Astrocyte of the cerebellum (primary cell): ENCODE results near the gene ST3GAL4.
A peak's percentile ranks its signal among the peaks of the same experiment; 100 is the strongest.
"Not testable (repeated sequence)": the region's sequence is repeated elsewhere in the genome, so short reads cannot be mapped to it uniquely, and the experiment has no call there.

Experiments
- DNase-seq: peaks from one replicate; pipeline ENCODE4 v3.0.0-alpha.2; 2011; ENCODE audit warnings: low read depth
- H3K4me3 ChIP-seq: 2 replicates; pipeline ENCODE4 v1.5.1; 2011; ENCODE audit warnings: mild to moderate bottlenecking, low read depth, low read length, moderate library complexity
- in situ Hi-C: cut with HindIII; loops from 2 replicates; pipeline ENCODE4 v1.10.0; 2017; ENCODE audit warnings: low sequenced_read_pairs
- TF ChIP-seq, protein P1 (sequence below): IDR thresholded peaks from 2 replicates; pipeline ENCODE4 v1.5.1; 2012; ENCODE audit warnings: low read length, low read depth, moderate library complexity, mild to moderate bottlenecking; ENCODE audit errors: missing control alignments

ST3GAL4 gene

DNA sequence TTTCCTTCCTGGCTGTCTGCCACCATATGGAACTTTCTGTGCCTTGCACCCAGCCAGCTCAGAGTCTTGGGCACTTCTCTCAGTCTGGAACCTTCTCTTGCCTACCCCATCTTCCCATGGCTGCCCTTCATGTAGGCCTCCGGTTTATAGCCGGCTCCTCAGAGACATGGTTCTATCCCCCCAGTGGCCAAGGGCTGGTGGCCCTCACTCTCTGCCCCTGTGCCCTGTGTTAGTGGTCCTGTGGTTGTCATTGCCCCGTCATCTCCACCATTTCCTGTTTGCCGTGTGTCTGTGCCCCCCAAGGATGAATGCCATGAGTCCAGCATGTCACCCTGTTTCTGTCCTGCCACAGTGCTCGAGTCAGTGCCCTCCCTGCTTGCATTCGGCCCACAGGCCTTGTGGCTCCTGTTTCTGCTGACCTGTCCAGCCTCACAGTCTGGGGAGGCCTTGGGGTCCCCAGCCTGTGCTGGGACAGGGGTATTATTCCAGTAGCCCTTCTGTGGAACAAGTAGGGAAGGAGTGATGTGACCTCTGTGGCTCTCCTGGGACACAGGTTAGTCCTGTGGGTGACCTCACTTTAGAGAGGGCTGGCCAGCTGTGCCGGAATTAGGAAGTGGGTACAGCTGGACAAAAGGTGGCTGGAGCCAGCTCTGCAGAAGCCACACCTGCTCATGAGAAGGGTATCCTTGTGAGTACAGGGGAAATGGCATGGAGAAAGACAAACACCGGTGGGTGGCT, 30.7 kb downstream of the ST3GAL4 start:
- no peak for DNase-seq
- TF ChIP-seq, protein P1, sequence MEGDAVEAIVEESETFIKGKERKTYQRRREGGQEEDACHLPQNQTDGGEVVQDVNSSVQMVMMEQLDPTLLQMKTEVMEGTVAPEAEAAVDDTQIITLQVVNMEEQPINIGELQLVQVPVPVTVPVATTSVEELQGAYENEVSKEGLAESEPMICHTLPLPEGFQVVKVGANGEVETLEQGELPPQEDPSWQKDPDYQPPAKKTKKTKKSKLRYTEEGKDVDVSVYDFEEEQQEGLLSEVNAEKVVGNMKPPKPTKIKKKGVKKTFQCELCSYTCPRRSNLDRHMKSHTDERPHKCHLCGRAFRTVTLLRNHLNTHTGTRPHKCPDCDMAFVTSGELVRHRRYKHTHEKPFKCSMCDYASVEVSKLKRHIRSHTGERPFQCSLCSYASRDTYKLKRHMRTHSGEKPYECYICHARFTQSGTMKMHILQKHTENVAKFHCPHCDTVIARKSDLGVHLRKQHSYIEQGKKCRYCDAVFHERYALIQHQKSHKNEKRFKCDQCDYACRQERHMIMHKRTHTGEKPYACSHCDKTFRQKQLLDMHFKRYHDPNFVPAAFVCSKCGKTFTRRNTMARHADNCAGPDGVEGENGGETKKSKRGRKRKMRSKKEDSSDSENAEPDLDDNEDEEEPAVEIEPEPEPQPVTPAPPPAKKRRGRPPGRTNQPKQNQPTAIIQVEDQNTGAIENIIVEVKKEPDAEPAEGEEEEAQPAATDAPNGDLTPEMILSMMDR = no peak
- H3K4me3 ChIP-seq = no peak overlapping the region
- in situ Hi-C loops = no loop called here

- DNase-seq, H3K4me3 ChIP-seq, in situ Hi-C loops: not testable (repeated sequence)
Measured at GRCh38 chr11:126386729-126387071, 31.2 kb downstream of the ST3GAL4 start.

DNA sequence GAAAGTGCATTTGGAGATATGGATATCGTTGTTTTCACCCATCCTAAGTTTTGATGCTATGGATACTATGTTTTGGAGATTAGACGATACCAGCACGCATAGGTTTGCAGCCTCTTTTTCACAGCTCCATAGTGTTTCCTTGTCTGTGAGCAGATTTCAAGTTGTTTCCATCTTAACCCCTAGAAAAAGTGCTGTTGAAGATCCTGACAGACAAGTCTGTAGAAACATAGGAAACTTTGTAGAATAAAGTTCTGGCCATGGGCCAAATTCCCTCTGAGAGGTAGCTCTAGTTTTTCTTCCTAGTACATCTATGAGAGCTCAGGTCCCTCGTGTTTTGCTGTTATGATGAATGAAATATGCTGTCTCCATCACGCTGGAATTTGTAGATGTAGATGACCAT, 32.4 kb downstream of the ST3GAL4 start:
- in situ Hi-C loops = no loop called here
- no peak for DNase-seq
- no peak overlapping the region for H3K4me3 ChIP-seq
- TF ChIP-seq, protein P1 = no peak

DNA sequence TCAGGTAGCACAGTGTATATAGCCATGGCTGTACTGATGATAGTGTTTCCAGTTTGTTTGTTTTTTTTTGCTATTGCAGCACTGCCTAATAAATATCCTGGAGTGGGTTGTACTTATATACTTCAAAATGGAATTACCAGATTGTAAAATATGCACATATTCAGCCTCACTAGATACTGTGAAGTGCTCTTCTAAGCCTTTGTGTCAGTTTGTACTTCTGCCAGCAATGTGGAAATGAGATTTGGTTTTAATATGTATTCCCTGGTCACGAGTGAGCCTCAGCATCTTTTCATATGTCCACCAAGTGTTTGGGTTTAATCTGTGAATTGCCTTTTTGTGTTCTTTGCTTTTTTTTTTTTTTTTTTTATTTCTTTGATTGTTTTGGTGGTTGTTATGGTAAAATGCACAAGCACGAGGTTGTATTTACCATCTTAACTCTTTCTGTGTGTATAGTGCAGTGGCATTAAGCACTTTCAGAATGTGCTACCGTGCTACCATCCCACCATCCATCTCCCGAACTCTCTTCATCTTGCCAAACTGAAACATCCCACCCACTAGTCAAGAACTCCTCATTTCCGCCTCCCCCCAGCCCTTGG, 34.9 kb downstream of the ST3GAL4 start:
- DNase-seq = no peak

GRCh38 chr11:126391286-126391954, 35.9 kb downstream of the ST3GAL4 start:
- TF ChIP-seq, protein P1 = no peak
- no peak for DNase-seq
- H3K4me3 ChIP-seq = no peak overlapping the region
- in situ Hi-C loops = loop anchor here (5.0 kb wide), 1 partner anchor 56 kb away; no protein-coding TSS in a partner anchor

More for the DNA sequence above, 34.9 kb downstream of the ST3GAL4 start:
- no peak overlapping the region for H3K4me3 ChIP-seq
- TF ChIP-seq, protein P1 = no peak
- in situ Hi-C loops = loop anchor here (5.0 kb wide), 1 partner anchor 57 kb away; no protein-coding TSS in a partner anchor

DNA sequence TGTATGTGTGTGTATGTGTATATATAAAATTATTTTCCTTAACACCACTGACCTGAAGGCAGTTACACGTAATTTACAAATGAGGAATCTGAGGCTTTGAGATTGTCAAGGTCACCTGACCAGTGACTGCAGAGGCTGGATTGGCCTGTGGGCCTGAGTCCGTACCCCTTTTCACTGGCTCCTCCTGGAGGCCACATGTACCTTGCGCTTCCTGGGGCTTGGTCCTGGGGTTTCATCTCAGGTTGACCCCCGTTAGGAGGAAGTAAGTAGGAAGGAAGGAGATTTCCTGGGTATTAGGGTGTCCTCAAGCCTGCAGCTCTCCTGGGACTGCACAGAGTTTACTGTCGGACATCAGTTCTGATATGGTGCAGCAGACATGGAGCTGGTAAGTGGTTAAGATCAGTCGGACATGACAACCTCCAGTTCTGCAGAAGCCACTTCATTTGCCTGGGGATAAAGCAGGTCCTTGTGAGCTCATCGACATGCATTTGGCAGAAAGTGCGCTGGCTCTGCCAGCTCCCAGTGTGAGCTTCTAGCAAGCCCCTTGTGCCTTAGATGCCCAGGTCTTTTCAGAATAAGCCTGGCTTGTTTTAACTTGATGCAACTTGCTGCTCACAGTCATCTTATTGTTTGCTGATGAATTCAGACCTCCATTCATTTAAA, 36.6 kb downstream of the ST3GAL4 start:
- in situ Hi-C loops = loop anchor here (5.0 kb wide), 1 partner anchor 55 kb away; no protein-coding TSS in a partner anchor
- no peak for DNase-seq
- TF ChIP-seq, protein P1 = peak; percentile 18
- H3K4me3 ChIP-seq = no peak overlapping the region
